ENCODE results near the gene FAM174C. TPM values are rescaled to one million over a fixed set of nuclear protein-coding genes. Genes with fewer than 3 reads are reported as not detected.

FAM174C gene
- total and polyA plus RNA-seq, 2 of the 8 experiments (the other 6 are each of a cell fraction or from before 2014, with no cell fraction given), result 44.5 to 125 TPM

DNA sequence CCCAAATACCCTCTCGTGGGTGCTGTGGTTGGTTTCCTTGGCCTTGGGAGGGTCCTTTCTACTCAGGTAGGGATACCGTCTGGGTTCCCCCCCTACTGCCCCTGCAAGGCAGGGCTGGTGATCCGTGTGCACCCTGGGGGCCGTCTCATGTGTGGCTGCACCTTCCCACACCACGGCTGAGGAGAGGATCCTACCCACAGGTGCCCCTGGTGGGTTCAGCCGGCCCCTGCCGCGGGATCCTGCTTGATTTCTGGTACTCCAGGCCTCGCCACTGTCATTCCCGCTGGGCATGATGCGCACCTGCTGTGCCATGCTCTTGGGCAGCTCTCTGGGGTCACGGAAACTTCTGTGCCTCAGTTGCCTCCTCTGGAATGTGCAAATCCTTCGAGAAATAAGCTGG is 41.1 kb downstream of the FAM174C start:
- FAIRE-seq (no peak), DNase-seq (ENCODE audit: low read depth in 1 of 2, low spot score in 2 of 2) (no peak)
- no peak overlapping the region; a peak in 1 of 8 replicates for H3K4me3 ChIP-seq (ENCODE audit: extremely low read depth in 1 of 4, insufficient read depth in 2 of 4, low read depth in 3 of 4, low read length in 4 of 4)
- H3K36me3 ChIP-seq (ENCODE audit: control insufficient read depth in 2 of 4, insufficient read depth in 4 of 4, low read length in 3 of 4), result no peaks in the 10 kb centered on the region
- no peak overlapping the region for H3K4me2 ChIP-seq (ENCODE audit: insufficient read depth in 1 of 2, low read depth in 2 of 2, low read length in 2 of 2)
- no peak overlapping the region for H3K18ac ChIP-seq (ENCODE audit: extremely low read depth, low read length)
- no peaks in the 10 kb centered on the region for H3K23me2 ChIP-seq (ENCODE audit: low read depth, low read length)
- 93% methylated on average over 13 of the region's 13 CpGs; no CpG with 5 or more reads in 1 of the 2 experiments for WGBS, 2 experiments (ENCODE audit: extremely low coverage in 1 of 2, insufficient coverage in 1 of 2, insufficient read length in 1 of 2, insufficient replicate concordance in 2 of 2, low coverage in 1 of 2, low lambda C conversion rate in 2 of 2, missing lambda C conversion rate in 1 of 2)
- H3K4ac ChIP-seq (replicated peaks; ENCODE audit: insufficient read length, low read depth, low read length), result no peak overlapping the region
- CTCF ChIA-PET (ENCODE audit: partially characterized antibody), result interaction anchor here (0.6 to 4.0 kb wide), 15 partner anchors 8 to 104 kb away, joined by 3 to 24 read pairs (median 3); no protein-coding TSS in a partner anchor
- H2BK20ac ChIP-seq (ENCODE audit: low read length), result no peak overlapping the region
- no peak overlapping the region for H2BK12ac ChIP-seq (ENCODE audit: low read depth, low read length)
- no peak for TF ChIP-seq TAF7 (optimal IDR thresholded peaks at IDR 0.05; ENCODE audit: borderline replicate concordance, low read depth, low read length)
- TF ChIP-seq, protein P1, sequence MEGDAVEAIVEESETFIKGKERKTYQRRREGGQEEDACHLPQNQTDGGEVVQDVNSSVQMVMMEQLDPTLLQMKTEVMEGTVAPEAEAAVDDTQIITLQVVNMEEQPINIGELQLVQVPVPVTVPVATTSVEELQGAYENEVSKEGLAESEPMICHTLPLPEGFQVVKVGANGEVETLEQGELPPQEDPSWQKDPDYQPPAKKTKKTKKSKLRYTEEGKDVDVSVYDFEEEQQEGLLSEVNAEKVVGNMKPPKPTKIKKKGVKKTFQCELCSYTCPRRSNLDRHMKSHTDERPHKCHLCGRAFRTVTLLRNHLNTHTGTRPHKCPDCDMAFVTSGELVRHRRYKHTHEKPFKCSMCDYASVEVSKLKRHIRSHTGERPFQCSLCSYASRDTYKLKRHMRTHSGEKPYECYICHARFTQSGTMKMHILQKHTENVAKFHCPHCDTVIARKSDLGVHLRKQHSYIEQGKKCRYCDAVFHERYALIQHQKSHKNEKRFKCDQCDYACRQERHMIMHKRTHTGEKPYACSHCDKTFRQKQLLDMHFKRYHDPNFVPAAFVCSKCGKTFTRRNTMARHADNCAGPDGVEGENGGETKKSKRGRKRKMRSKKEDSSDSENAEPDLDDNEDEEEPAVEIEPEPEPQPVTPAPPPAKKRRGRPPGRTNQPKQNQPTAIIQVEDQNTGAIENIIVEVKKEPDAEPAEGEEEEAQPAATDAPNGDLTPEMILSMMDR (IDR thresholded peaks at IDR 0.05; ENCODE audit: control extremely low read depth in 1 of 3, insufficient read depth in 1 of 3, low read depth in 1 of 3, low read length in 3 of 3), result no peak
- no peak for TF ChIP-seq MAX (IDR thresholded peaks at IDR 0.05)
- TF ChIP-seq JUN (IDR thresholded peaks at IDR 0.05; ENCODE audit: low read depth, low read length), result no peak
- TF ChIP-seq YY1 (IDR thresholded peaks at IDR 0.05; ENCODE audit: low read depth, low read length), result no peak
- no peak overlapping the region for H4K91ac ChIP-seq (replicated peaks; ENCODE audit: insufficient read length, low read length)
- H2AK5ac ChIP-seq (ENCODE audit: low read depth, low read length), result no peak overlapping the region
- H3K23ac ChIP-seq (ENCODE audit: insufficient read length), result no peak overlapping the region
- H3K9ac ChIP-seq (replicated peaks in 1 of 4; ENCODE audit: extremely low read depth in 1 of 4, low read depth in 3 of 4, low read length in 3 of 4), result no peak overlapping the region
- H2BK5ac ChIP-seq (ENCODE audit: low read depth, low read length), result no peak overlapping the region
- no peaks in the 10 kb centered on the region for H3K79me1 ChIP-seq (ENCODE audit: low read depth, low read length)
- H4K5ac ChIP-seq (ENCODE audit: insufficient read length, low read depth, low read length), result no peak overlapping the region
- H3K4me1 ChIP-seq (replicated peaks in 1 of 4; ENCODE audit: control insufficient read depth in 3 of 4, insufficient read depth in 4 of 4, low read length in 3 of 4), result peaks cover 0 to 5% (median 0%) of the 10 kb centered on the region in 4 experiments; a peak in 3 of 7 replicates
- no peaks in the 10 kb centered on the region for H4K20me1 ChIP-seq (replicated peaks in 1 of 2; ENCODE audit: control insufficient read depth in 1 of 2, insufficient read depth in 2 of 2, low read length in 2 of 2)
- no peak overlapping the region for H3K56ac ChIP-seq (replicated peaks; ENCODE audit: insufficient read length, low read depth, low read length)
- no peak overlapping the region for H3K14ac ChIP-seq (ENCODE audit: insufficient read length)
- no peaks in the 10 kb centered on the region for H3K9me3 ChIP-seq (ENCODE audit: insufficient read depth in 2 of 2, low read depth in 1 of 2, low read length in 1 of 2)
- peaks cover 0 to 12% (median 5%) of the 10 kb centered on the region in 4 experiments; a peak in 5 of 7 replicates for H3K27me3 ChIP-seq (replicated peaks in 1 of 4; ENCODE audit: control insufficient read depth in 3 of 4, extremely low read depth in 1 of 4, insufficient read depth in 3 of 4, low read length in 3 of 4)
- no peak overlapping the region for H2BK15ac ChIP-seq (ENCODE audit: low read length)
- H4K8ac ChIP-seq (ENCODE audit: extremely low read depth, insufficient read depth, low read length), result 0 out of 2 replicates have a peak overlapping the region, but pooled peaks have one; percentile 12
- POLR2A ChIA-PET (ENCODE audit: partially characterized antibody), result interaction anchor here (0.6 to 4.1 kb wide), 6 partner anchors 15 to 121 kb away, joined by 3 to 15 read pairs (median 4); partner anchors contain the start of genes CIRBP and FAM174C
- H2AFZ ChIP-seq (ENCODE audit: low read length), result no peak overlapping the region
- H3K79me2 ChIP-seq (ENCODE audit: control insufficient read depth in 1 of 2, insufficient read depth in 2 of 2, low read length in 2 of 2), result no peaks in the 10 kb centered on the region
- no peak overlapping the region for H2BK120ac ChIP-seq (replicated peaks; ENCODE audit: low read depth, low read length)
- H3K27ac ChIP-seq (ENCODE audit: low read depth, low read length), result no peak overlapping the region

All from H1 (cell line).